Pancreas (tissue), 10 donors: ENCODE measurements around the gene LRRC58. TPM values are rescaled to one million over a fixed set of nuclear protein-coding genes. Genes with fewer than 3 reads are reported as not detected.
A peak's percentile ranks its signal among the peaks of the same experiment; 100 is the strongest.
"Not testable (repeated sequence)": the region's sequence is repeated elsewhere in the genome, so short reads cannot be mapped to it uniquely, and the experiment has no call there.

Experiments
- ATAC-seq, 4 donors: fragments of 200-7000 bp; cut with Tn5 transposase; one replicate each; pipeline versions ENCODE4 v1.8.0 to v1.9.1; 2020; ENCODE audit warnings: mild to moderate bottlenecking in 4 of 4, moderate library complexity in 4 of 4
- DNase-seq, 6 donors: peaks; one replicate each; pipeline ENCODE4 v3.0.0-alpha.2; 2020
- FAIRE-seq: peaks from 2 replicates; lab custom pipeline; 2012; peaks lifted over from hg19 to GRCh38; lab: Jason Lieb, UNC
- H3K27ac ChIP-seq, 4 donors: fragments of 200-600 bp; sonication (generic); 1 replicate in 3 of 4; 2 replicates in 1 of 4; pipeline versions ENCODE4 v1.5.0 to v1.8.0; 2020
- H3K27me3 ChIP-seq, 4 donors: fragments of 200-600 bp; one replicate each; pipeline ENCODE4 v1.8.0; 2021
- H3K36me3 ChIP-seq, 3 donors: fragments of 200-600 bp; sonication (generic) in 1 of 3; one replicate each; pipeline versions ENCODE4 v1.5.0 to v1.8.0; 2020 to 2021
- H3K4me1 ChIP-seq, 3 donors: fragments of 200-600 bp; one replicate each; pipeline ENCODE4 v1.8.0; 2021
- H3K4me3 ChIP-seq, 4 donors: fragments of 200-600 bp; sonication (generic) in 2 of 4; one replicate each; pipeline versions ENCODE4 v1.5.0 to v1.8.0; 2020 to 2021
- H3K9me3 ChIP-seq, 4 donors: fragments of 200-600 bp; one replicate each; pipeline ENCODE4 v1.8.0; 2021
- CTCF ChIP-seq, 4 donors: fragments of 200-600 bp; sonication (generic) in 3 of 4; IDR thresholded peaks; one replicate each; pipeline versions ENCODE4 v1.5.0 to v1.8.0; 2021; ENCODE audit warnings: antibody characterized with exemption in 4 of 4
- WGBS, 2 donors: extraction: QIAGEN DNeasy Blood & Tissue Kit; methylation state at CpG; one replicate each; pipeline ENCODE4 v1.1.7; 2013; 5-methylcytosine and 5-hydroxymethylcytosine counted together
- intact Hi-C, 3 donors: fragments of 100-400 bp; cut with DNase I; formaldehyde crosslinking; loops; one replicate each; pipeline versions ENCODE4 v1.11.1 to v1.14.2; 2022
- polyA plus RNA-seq, 2 donors: library from polyadenylated mRNA; stranded (reverse); fragments of 200-250 nt; gene quantifications; one replicate each; pipeline ENCODE4 v1.2.3, GENCODE V29; 2013
- total RNA-seq, 6 donors: library from RNA; stranded (reverse); fragmentation: NEBNext Ultra II Directional in 4 of 6; extraction: Animal tissue kit (Norgen Biotek cat#: 25700) in 4 of 6; gene quantifications; one replicate each; pipeline versions ENCODE4 v1.2.1 to v1.2.4, GENCODE V29; 2021 to 2023
- donor health status: healthy with polysubstance abuse.
- donor health status: DM: no; HTN: no; CAD: no; lungs with moderate emphysema.
- donor health status: DM: no; HTN: no; CAD: no.
- donor health status: control.
- donor health status: control.
- donor health status: Bipolar disorder and iron deficiency.
- donor health status: DM: yes; HTN: yes; CAD: no.
- donor health status: DM: no; HTN: no; CAD: no.
- donor health status: DM: no; HTN: no; CAD: no.
- donor health status: DM: yes; HTN: yes; CAD: no.

The LRRC58 gene
- total and polyA plus RNA-seq, 8 donors = 2.3 to 11.5 (median 8.7) TPM

GRCh38 chr3:120382941-120383447 lies 33.8 kb upstream of the LRRC58 start:
- FAIRE-seq = no peak

GRCh38 chr3:120381503-120381902 lies 32.3 kb upstream of the LRRC58 start:
- WGBS, 2 donors = 73 to 84% methylated on average over 2 of the region's 2 CpGs
- TF ChIP-seq CTCF (IDR thresholded peaks at IDR 0.05) = no peak
- H3K36me3 ChIP-seq = no peaks in the 10 kb centered on the region
- intact Hi-C loops = no loop called here
- H3K9me3 ChIP-seq = no peaks in the 10 kb centered on the region
- H3K27me3 ChIP-seq = no peaks in the 10 kb centered on the region
- no peak for DNase-seq
- H3K4me3 ChIP-seq = no peak overlapping the region
- no peak overlapping the region for H3K27ac ChIP-seq
- ATAC-seq = no peak
- FAIRE-seq = no peak
- H3K4me1 ChIP-seq = no peaks in the 10 kb centered on the region

More at GRCh38 chr3:120382941-120383447, 33.8 kb upstream of the LRRC58 start:
- H3K9me3 ChIP-seq = no peaks in the 10 kb centered on the region
- TF ChIP-seq CTCF (IDR thresholded peaks at IDR 0.05) = no peak
- H3K27ac ChIP-seq = no peak overlapping the region
- DNase-seq (no peak), ATAC-seq (no peak)
- 45 to 66% methylated on average over 2 of the region's 2 CpGs for WGBS, 2 donors
- no peaks in the 10 kb centered on the region for H3K36me3 ChIP-seq
- H3K27me3 ChIP-seq = no peaks in the 10 kb centered on the region
- no peaks in the 10 kb centered on the region for H3K4me1 ChIP-seq
- H3K4me3 ChIP-seq = no peak overlapping the region
- intact Hi-C loops = no loop called here

GRCh38 chr3:120377948-120378347 lies 28.8 kb upstream of the LRRC58 start:
- intact Hi-C loops, H3K4me3 ChIP-seq: not testable (repeated sequence)

GRCh38 chr3:120370463-120370862 lies 21.3 kb upstream of the LRRC58 start:
- DNase-seq (no peak), FAIRE-seq (no peak), ATAC-seq (no peak)
- H3K4me1 ChIP-seq = no peaks in the 10 kb centered on the region
- intact Hi-C loops = no loop called here
- H3K27ac ChIP-seq = no peak overlapping the region
- no peak overlapping the region for H3K4me3 ChIP-seq
- no peak for TF ChIP-seq CTCF (IDR thresholded peaks at IDR 0.05)
- H3K27me3 ChIP-seq = no peaks in the 10 kb centered on the region
- no peaks in the 10 kb centered on the region for H3K9me3 ChIP-seq
- no peaks in the 10 kb centered on the region for H3K36me3 ChIP-seq

More at GRCh38 chr3:120377948-120378347, 28.8 kb upstream of the LRRC58 start:
- H3K9me3 ChIP-seq, DNase-seq, FAIRE-seq, H3K4me1 ChIP-seq, H3K27me3 ChIP-seq, ATAC-seq, H3K36me3 ChIP-seq, H3K27ac ChIP-seq: not testable (repeated sequence)
- WGBS, 2 donors = 56 to 76% methylated on average over 9 to 12 of the region's 12 CpGs

GRCh38 chr3:120369037-120369467 lies 19.9 kb upstream of the LRRC58 start:
- Histone ChIP-seq H3K4me3 (no peak overlapping the region), H3K4me1 (no peaks in the 10 kb centered on the region), H3K27me3 (no peaks in the 10 kb centered on the region), H3K27ac (peak overlapping the region in 1 of 4 donors; percentile 33), H3K36me3 (no peaks in the 10 kb centered on the region), H3K9me3 (no peaks in the 10 kb centered on the region)
- no peak for TF ChIP-seq CTCF (IDR thresholded peaks at IDR 0.05)
- intact Hi-C loops = no loop called here
- DNase-seq = no peak
- ATAC-seq = peak; percentile 59 to 87 (median 64)
- WGBS, 2 donors = 6 to 10% methylated on average over 2 of the region's 2 CpGs
- no peak for FAIRE-seq
